Measurements from ENCODE around the gene TMEM138. TPM values are rescaled to one million over a fixed set of nuclear protein-coding genes. Genes with fewer than 3 reads are reported as not detected.

Gene TMEM138
- polyA plus RNA-seq, 3 donors, result 34.5 to 64.0 (median 50.7) TPM

- Histone ChIP-seq H3K4me1 (ENCODE audit: control insufficient read depth in 1 of 2, insufficient read depth in 2 of 2, low read length in 2 of 2) (peaks cover 28 to 37% of the 10 kb centered on the region in 2 donors), H3K4me3 (replicated peaks in 1 of 3; ENCODE audit: low read depth in 2 of 3, low read length in 3 of 3) (peak overlapping the region in 2 of 3 experiments; percentile 67 to 83), H3K79me2 (ENCODE audit: insufficient read depth, low read length) (peaks cover 63% of the 10 kb centered on the region), H3K9me3 (replicated peaks in 1 of 2; ENCODE audit: control insufficient read depth in 1 of 2, insufficient read depth in 1 of 2, low read length in 2 of 2) (no peaks in the 10 kb centered on the region), H4K20me1 (ENCODE audit: insufficient read depth, low read length) (peaks cover 37% of the 10 kb centered on the region), H2AFZ (ENCODE audit: insufficient read depth, low read depth, low read length, poor library complexity, severe bottlenecking) (peak overlapping the region; percentile 92), H3K27me3 (ENCODE audit: control insufficient read depth in 2 of 2, insufficient read depth in 2 of 2, low read length in 2 of 2) (no peaks in the 10 kb centered on the region), H3K36me3 (replicated peaks in 1 of 2; ENCODE audit: control insufficient read depth in 1 of 2, insufficient read depth in 2 of 2, low read length in 2 of 2) (peaks cover 30 to 41% of the 10 kb centered on the region in 2 donors), H3K27ac (ENCODE audit: low read depth in 1 of 2, low read length in 2 of 2) (peak overlapping the region in 1 of 2 donors; percentile 88), H3K4me2 (replicated peaks; ENCODE audit: extremely low read depth, low read length, poor library complexity, severe bottlenecking) (peak overlapping the region; percentile 76), H3K9ac (ENCODE audit: insufficient read depth, low read length, poor library complexity, severe bottlenecking) (peak overlapping the region; percentile 95)
- Mint-ChIP-seq H3K27me3 (ENCODE audit: low read depth in 3 of 3) (peaks cover 0 to 2% (median 0%) of the 10 kb centered on the region in 3 donors), H3K36me3 (peaks cover 34 to 41% of the 10 kb centered on the region in 2 donors), H3K27ac (peak overlapping the region; percentile 25 to 94 (median 90)), H3K4me1 (peaks cover 39% of the 10 kb centered on the region), H3K9me3 (no peaks in the 10 kb centered on the region), H3K4me3 (peak overlapping the region; percentile 91 to 96)
- TF ChIP-seq CTCF (IDR thresholded peaks at IDR 0.05), result no peak
- intact Hi-C loops (cut with micrococcal nuclease), result no loop called here
- DNase-seq, result peak; percentile 40 to 55 (median 51)
- 41% methylated on average over 5 of the region's 6 CpGs for WGBS (ENCODE audit: insufficient coverage)
Measured at GRCh38 chr11:61331651-61332050, 30.5 kb upstream of the TMEM138 start.

GRCh38 chr11:61332281-61332796 lies 29.8 kb upstream of the TMEM138 start:
- Histone ChIP-seq H3K9ac (ENCODE audit: insufficient read depth, low read length, poor library complexity, severe bottlenecking) (peak overlapping the region; percentile 95), H4K20me1 (ENCODE audit: insufficient read depth, low read length) (peaks cover 34% of the 10 kb centered on the region), H3K36me3 (replicated peaks in 1 of 2; ENCODE audit: control insufficient read depth in 1 of 2, insufficient read depth in 2 of 2, low read length in 2 of 2) (peaks cover 24 to 34% of the 10 kb centered on the region in 2 donors), H2AFZ (ENCODE audit: insufficient read depth, low read depth, low read length, poor library complexity, severe bottlenecking) (peak overlapping the region; percentile 92), H3K27ac (ENCODE audit: low read depth in 1 of 2, low read length in 2 of 2) (peak overlapping the region; percentile 48 to 88), H3K27me3 (ENCODE audit: control insufficient read depth in 2 of 2, insufficient read depth in 2 of 2, low read length in 2 of 2) (no peaks in the 10 kb centered on the region), H3K4me3 (replicated peaks in 1 of 3; ENCODE audit: low read depth in 2 of 3, low read length in 3 of 3) (peak overlapping the region; percentile 67 to 85 (median 83)), H3K4me1 (ENCODE audit: control insufficient read depth in 1 of 2, insufficient read depth in 2 of 2, low read length in 2 of 2) (peaks cover 28 to 37% of the 10 kb centered on the region in 2 donors), H3K4me2 (replicated peaks; ENCODE audit: extremely low read depth, low read length, poor library complexity, severe bottlenecking) (peak overlapping the region; percentile 76), H3K79me2 (ENCODE audit: insufficient read depth, low read length) (peaks cover 56% of the 10 kb centered on the region), H3K9me3 (replicated peaks in 1 of 2; ENCODE audit: control insufficient read depth in 1 of 2, insufficient read depth in 1 of 2, low read length in 2 of 2) (no peaks in the 10 kb centered on the region)
- peak overlapping the region; percentile 87 to 94 (median 90) for H3K27ac Mint-ChIP-seq
- intact Hi-C loops (cut with micrococcal nuclease), result no loop called here
- peak overlapping the region; percentile 91 to 96 for H3K4me3 Mint-ChIP-seq
- peaks cover 0 to 2% (median 2%) of the 10 kb centered on the region in 3 donors for H3K27me3 Mint-ChIP-seq (ENCODE audit: low read depth in 3 of 3)
- peaks cover 39% of the 10 kb centered on the region for H3K4me1 Mint-ChIP-seq
- DNase-seq, result no peak
- WGBS (ENCODE audit: insufficient coverage), result 4% methylated on average over 23 of the region's 24 CpGs
- peaks cover 34 to 35% of the 10 kb centered on the region in 2 donors for H3K36me3 Mint-ChIP-seq
- TF ChIP-seq CTCF (IDR thresholded peaks at IDR 0.05), result no peak
- H3K9me3 Mint-ChIP-seq, result no peaks in the 10 kb centered on the region
